ENCODE data around the gene PEX3. TPM values are rescaled to one million over a fixed set of nuclear protein-coding genes. Genes with fewer than 3 reads are reported as not detected.
A peak's percentile ranks its signal among the peaks of the same experiment; 100 is the strongest.

The PEX3 gene
- total and polyA plus RNA-seq, 10 of the 15 experiments (the other 5 are each of a cell fraction or from before 2014, with no cell fraction given) = 18.6 to 70.7 (median 38.6) TPM

DNA sequence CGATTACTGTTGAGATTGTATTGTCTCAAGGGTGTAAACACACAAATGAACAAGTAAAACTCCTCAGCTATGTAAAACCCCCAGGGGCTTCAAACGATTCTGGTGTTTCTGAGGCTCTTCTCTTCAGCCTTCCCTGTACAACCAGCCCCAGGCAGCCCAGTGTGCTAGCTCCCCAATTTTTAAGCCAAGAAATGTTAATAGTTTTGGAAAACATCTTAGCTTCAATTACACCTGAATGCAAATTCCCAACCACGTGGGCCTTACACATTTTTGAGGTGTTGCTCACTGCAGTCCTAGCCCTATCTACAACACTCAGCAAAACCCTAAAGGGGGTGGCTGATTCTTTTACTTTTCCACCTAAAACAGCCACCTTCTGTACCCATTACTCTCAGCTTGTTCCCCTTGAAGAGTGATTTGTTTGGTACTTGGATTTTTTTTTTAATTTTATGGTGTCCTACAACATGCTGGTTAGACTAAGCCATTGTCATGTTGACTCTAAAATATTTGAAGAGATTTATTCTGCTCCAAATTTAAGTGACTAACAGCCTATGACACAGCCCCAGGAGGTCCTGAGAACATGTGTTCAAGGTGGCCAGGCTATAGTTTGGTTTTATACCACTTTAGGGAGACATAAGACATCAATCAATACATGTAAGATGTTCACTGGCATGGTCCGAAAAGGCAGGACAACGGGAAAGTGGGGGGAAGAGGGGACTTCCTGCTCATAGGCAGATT, 48.8 kb upstream of the PEX3 start:
- ChIA-PET SMC1A (ENCODE audit: uncharacterized antibody, unreplicated experiment) (interaction anchor here (1.0 to 1.9 kb wide), 4 partner anchors 15 to 66 kb away, joined by 3 to 6 read pairs (median 4); no protein-coding TSS in a partner anchor), RAD21 (ENCODE audit: unreplicated experiment) (interaction anchor here (0.9 to 2.3 kb wide), 2 partner anchors 25 to 28 kb away, joined by 3 to 7 read pairs; no protein-coding TSS in a partner anchor), CTCF (interaction anchor here (1.9 to 2.3 kb wide), 2 partner anchors 23 to 26 kb away, joined by 8 to 10 read pairs; no protein-coding TSS in a partner anchor), POLR2A (interaction anchor here (0.6 kb wide), 1 partner anchor 1374 kb away, joined by 3 read pairs; no protein-coding TSS in a partner anchor)
- intact Hi-C loops (cut with micrococcal nuclease; ENCODE audit: unreplicated experiment) (no loop called here), in situ Hi-C loops (cut with MboI) (loop anchor here (25.0 kb wide), 1 partner anchor 715 kb away; no protein-coding TSS in a partner anchor)
- H3K79me2 ChIP-seq (ENCODE audit: control insufficient read depth, insufficient read depth, low read length) = no peaks in the 10 kb centered on the region
- FAIRE-seq (no peak), ATAC-seq (no peak), DNase-seq (ENCODE audit: low read depth, low spot score) (no peak)
- H3K4me2 ChIP-seq (ENCODE audit: control insufficient read depth, insufficient read depth) = no peak overlapping the region
- H3K27me3 ChIP-seq (replicated peaks in 1 of 2; ENCODE audit: control insufficient read depth in 2 of 2, insufficient read depth in 2 of 2, low read length in 1 of 2) = no peaks in the 10 kb centered on the region
- H3K27ac ChIP-seq (ENCODE audit: control insufficient read depth, insufficient read depth) = no peak overlapping the region
- H3K9ac ChIP-seq (ENCODE audit: control insufficient read depth, insufficient read depth, low read length) = no peak overlapping the region
- 64% methylated on average over 5 of the region's 5 CpGs for WGBS (ENCODE audit: insufficient coverage, insufficient replicate concordance, low lambda C conversion rate, missing lambda C conversion rate)
- H3K36me3 ChIP-seq (ENCODE audit: control insufficient read depth in 2 of 2, insufficient read depth in 2 of 2, low read length in 1 of 2) = no peaks in the 10 kb centered on the region
- peaks cover 9% of the 10 kb centered on the region for H3K4me1 ChIP-seq (ENCODE audit: control insufficient read depth, insufficient read depth, low read length)
- no peak overlapping the region for H3K4me3 ChIP-seq
- TF ChIP-seq, protein P1, sequence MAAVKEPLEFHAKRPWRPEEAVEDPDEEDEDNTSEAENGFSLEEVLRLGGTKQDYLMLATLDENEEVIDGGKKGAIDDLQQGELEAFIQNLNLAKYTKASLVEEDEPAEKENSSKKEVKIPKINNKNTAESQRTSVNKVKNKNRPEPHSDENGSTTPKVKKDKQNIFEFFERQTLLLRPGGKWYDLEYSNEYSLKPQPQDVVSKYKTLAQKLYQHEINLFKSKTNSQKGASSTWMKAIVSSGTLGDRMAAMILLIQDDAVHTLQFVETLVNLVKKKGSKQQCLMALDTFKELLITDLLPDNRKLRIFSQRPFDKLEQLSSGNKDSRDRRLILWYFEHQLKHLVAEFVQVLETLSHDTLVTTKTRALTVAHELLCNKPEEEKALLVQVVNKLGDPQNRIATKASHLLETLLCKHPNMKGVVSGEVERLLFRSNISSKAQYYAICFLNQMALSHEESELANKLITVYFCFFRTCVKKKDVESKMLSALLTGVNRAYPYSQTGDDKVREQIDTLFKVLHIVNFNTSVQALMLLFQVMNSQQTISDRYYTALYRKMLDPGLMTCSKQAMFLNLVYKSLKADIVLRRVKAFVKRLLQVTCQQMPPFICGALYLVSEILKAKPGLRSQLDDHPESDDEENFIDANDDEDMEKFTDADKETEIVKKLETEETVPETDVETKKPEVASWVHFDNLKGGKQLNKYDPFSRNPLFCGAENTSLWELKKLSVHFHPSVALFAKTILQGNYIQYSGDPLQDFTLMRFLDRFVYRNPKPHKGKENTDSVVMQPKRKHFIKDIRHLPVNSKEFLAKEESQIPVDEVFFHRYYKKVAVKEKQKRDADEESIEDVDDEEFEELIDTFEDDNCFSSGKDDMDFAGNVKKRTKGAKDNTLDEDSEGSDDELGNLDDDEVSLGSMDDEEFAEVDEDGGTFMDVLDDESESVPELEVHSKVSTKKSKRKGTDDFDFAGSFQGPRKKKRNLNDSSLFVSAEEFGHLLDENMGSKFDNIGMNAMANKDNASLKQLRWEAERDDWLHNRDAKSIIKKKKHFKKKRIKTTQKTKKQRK (IDR thresholded peaks at IDR 0.05; ENCODE audit: low read depth, low read length) = no peak
- TF ChIP-seq, protein P2, sequence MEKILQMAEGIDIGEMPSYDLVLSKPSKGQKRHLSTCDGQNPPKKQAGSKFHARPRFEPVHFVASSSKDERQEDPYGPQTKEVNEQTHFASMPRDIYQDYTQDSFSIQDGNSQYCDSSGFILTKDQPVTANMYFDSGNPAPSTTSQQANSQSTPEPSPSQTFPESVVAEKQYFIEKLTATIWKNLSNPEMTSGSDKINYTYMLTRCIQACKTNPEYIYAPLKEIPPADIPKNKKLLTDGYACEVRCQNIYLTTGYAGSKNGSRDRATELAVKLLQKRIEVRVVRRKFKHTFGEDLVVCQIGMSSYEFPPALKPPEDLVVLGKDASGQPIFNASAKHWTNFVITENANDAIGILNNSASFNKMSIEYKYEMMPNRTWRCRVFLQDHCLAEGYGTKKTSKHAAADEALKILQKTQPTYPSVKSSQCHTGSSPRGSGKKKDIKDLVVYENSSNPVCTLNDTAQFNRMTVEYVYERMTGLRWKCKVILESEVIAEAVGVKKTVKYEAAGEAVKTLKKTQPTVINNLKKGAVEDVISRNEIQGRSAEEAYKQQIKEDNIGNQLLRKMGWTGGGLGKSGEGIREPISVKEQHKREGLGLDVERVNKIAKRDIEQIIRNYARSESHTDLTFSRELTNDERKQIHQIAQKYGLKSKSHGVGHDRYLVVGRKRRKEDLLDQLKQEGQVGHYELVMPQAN (conservative IDR thresholded peaks at IDR 0.05) = no peak
- TF ChIP-seq CEBPB (IDR thresholded peaks at IDR 0.05; ENCODE audit: borderline replicate concordance in 1 of 2, low read depth in 2 of 2, low read length in 2 of 2) (no peak), HDGF (IDR thresholded peaks at IDR 0.05) (no peak), SUZ12 (IDR thresholded peaks at IDR 0.05; ENCODE audit: unreplicated experiment) (no peak)
- no peaks in the 10 kb centered on the region for H4K20me1 ChIP-seq (ENCODE audit: control insufficient read depth, insufficient read depth)
- BruUV-seq (replicated peaks) = no TSS peak
- no peaks in the 10 kb centered on the region for H3K9me3 ChIP-seq (replicated peaks; ENCODE audit: control insufficient read depth, insufficient read depth, low read length)
- peak overlapping the region; percentile 26 for H2AFZ ChIP-seq (ENCODE audit: control insufficient read depth, low read depth, low read length)
